Cerebellar nuclear complex (tissue), 1 donor: ENCODE measurements around the gene RBM20.

ENCODE experiments used
- DNase-seq, 2 experiments: peaks; one replicate each; lab custom pipeline; 2025; lab: John Stamatoyannopoulos, UW

The RBM20 gene

DNA sequence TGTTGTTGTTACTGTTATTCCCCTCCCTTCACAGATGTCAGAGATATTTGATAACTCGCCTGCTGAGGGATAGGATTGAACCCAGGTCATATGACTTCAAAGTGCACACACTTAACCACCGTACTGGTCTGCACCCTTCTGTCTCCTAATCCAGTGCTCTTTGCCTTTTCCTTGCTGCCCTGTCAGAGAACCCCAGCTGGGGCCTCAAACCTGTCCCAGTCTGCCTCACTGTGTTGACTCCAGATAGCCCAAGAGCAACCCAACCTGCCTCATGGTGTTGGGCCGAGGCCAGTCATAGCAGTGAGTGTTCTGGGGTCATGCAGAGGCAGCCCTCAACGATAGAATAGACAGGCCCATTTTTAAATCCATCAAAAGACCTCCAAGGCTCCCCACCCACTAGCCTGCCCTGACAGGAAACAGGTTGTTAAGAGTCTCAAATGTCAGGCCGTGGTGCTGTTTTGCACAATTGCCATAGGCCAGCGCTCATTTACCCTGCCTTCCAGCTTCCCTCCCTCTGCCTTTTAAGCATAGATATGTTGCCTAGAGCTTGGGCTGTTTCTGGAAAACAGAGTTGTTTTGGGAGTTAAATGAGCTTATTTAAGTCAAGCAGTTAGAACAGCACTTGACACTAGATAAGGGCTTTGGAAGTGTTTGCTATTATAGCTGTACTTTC is 190.6 kb downstream of the RBM20 start:
- DNase-seq: no peak

- DNase-seq: no peak
Observed at GRCh38 chr10:110835841-110836240, 191.7 kb downstream of the RBM20 start.

DNA sequence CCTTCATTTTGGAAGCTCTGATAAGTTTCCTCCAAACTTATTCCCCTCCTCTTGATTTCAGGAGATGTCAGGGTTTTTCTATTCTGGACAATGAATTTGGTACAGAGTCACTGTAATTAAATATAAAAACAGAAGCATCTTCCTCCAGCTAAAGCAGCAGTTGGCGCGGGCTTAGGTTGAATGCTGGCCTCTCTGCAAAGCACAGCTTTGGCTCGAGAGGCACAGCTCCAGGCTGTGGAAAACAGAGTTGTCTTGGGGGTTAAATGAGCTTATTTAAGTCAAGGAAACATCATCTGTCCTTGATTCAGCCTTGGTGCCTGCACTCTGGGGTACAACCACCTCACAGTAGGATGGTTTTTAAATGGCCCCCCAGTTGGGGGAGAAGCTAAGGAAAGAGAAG is 192.6 kb downstream of the RBM20 start:
- DNase-seq: no peak

- no peak for DNase-seq
Observed at GRCh38 chr10:110837418-110838171, 193.5 kb downstream of the RBM20 start.

- DNase-seq: no peak
Observed at GRCh38 chr10:110840225-110840922, 196.2 kb downstream of the RBM20 start.

- DNase-seq: no peak
Observed at GRCh38 chr10:110840923-110841428, 196.8 kb downstream of the RBM20 start.

- no peak for DNase-seq
Observed at GRCh38 chr10:110841767-110842267, 197.7 kb downstream of the RBM20 start.

GRCh38 chr10:110842326-110842904 is 198.3 kb downstream of the RBM20 start:
- DNase-seq: no peak

DNA sequence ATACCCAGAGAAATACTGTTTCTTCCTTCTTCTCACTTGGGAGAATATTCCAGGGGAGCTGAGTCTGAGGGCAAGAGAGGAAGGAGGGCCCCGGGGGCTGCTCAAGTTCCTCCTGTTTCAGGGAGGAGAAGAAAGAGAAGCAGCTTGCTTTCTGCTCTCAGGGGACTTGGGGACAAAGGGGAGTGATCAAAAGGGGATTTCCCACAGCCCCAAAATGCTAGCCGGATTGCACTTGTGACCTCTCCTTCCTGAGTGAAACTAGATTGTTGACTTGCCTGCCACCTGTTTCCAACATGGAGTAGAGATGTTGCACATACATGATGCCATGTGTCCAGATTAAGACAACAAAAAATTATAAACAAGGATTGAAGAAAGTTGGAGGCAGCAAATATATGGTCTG is 198.9 kb downstream of the RBM20 start:
- DNase-seq: no peak

DNA sequence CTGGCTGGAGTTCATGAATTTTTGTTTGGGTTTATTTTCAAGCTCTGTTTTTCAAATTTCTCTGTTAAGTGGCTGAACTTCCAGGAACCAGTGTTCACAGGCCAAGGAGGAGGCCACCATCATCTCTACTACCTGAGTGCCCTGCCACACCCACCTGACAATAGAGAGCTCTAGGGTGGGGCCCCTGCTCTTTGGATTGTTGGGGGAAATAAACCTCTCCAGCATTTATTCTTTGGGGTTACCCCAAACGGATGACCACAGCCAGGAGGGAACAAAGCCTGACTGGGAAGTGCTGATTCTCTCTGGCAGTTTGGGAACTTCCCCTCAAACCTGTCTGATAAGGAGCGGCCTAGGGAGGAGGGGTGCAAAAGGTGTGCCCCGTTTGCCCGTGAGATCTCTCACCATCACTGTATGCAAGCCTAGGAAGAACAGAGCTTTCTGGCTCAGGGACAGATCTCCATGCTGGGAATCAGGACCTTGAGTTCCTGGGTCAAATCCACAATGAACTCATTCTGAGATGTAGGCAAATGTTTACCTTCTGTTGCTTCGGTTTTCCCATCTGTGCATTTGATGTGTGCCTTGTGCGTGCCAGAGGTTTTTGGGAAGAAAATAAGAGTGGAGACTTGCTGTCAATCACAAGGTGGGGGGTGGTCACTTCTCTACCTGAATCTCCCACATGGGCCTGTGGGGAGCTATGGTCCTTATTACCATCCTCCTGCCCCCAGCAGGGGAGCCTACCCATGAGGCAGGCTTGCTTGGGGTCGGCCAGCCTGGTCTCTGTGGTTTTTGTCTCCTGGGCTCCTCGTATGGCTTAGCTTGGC is 199.9 kb downstream of the RBM20 start:
- DNase-seq: no peak

DNA sequence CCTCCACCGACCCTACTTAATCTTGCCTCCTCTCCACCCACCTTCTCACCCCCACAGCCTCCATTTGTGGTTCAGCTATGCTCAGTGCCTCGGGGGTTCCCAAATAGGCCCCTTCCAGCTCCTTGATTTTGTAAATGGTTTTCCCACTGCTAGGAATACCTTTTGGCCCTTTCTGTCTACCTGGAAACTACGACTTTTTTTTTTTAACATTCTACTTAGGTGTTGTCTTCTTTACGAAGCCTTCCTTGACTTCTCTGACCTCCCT is 200.4 kb downstream of the RBM20 start:
- DNase-seq: no peak

DNA sequence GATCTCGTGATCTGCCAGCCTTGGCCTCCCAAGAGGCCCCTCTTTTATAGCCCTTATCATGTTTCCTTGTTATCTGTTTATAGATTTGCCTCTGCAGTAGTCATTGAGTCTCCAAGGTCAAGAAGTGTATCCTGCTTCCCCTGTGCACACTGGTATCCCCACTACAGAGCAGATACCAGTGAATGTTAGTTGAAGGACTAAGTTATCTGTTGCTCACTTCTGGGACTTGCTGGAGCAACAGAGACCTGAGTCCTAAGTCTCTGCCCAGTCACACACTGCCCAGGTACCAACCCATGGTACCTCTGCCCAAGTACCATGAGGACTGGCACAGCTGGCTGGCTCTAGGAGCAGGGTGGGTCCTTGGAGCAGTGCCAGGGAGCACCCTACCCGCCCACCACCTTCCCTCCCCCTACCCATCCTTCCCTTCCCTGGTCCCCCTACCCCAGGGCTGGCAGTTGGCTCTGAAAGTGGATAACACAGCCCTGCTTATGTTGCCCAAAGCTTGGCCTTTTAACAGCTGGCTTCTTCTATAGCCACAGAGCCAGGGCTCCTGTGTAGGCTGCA is 201.1 kb downstream of the RBM20 start:
- DNase-seq: no peak

DNA sequence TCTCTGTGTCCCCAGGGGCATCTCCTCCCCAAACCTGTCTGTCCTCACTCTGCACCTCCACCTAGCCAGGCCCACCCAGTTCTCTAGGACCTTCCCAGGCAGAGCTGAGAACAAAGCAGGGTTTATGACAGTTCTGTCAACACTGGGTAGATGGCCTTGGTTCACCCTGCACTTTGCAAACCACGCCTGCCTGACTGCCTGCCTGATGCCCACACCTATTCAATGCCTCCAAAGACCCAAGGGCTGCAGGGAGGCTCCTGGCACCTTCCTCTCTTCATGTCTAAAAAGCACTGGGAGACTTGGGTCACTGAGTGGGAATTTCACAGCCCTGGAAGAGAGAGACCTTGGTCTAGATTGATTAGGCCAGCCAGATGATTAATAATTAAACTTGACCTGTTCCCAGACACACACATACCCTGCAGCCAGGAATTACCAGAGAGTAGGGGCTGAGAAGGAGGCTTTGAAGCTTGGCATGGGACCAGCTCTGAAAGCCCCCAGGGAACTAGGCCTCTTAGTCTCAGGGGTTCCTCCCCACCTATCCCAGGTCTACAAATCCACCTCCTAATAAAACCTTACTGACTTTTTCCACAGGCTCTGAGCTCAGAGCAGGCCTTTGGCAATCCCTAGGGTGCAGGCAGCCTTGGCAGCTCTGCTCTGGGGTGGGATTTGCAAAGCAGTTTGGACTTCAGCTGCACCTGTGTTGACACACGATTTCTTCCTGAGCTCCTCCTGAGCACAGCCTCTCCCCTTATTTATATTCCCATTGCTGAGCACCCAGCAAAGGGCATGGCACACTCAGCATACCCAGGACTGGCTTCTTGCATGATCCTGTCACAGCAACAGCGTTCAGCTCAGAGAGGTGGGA is 201.9 kb downstream of the RBM20 start:
- DNase-seq: no peak

DNA sequence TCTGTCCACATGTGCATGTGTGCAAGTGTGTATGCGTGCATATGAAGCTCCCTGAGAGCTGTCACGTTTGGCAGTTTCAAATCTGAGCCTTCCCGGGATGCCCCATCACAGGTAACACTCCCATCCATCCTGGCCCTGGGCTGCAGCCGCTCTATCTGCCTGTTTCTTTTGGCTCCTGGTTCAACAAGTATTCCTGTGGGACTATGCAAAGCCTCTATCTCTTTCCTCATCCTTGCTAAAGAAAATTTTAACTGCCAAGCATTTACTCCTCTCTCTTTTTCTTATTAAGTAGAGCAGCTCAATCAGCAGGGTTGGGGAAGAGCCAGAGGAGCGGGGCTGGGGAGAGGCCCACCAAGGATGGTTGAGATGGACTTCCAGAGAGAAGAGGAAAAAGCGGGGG is 203.2 kb downstream of the RBM20 start:
- DNase-seq: no peak

- DNase-seq: no peak
Observed at GRCh38 chr10:110848106-110848505, 204.0 kb downstream of the RBM20 start.

DNA sequence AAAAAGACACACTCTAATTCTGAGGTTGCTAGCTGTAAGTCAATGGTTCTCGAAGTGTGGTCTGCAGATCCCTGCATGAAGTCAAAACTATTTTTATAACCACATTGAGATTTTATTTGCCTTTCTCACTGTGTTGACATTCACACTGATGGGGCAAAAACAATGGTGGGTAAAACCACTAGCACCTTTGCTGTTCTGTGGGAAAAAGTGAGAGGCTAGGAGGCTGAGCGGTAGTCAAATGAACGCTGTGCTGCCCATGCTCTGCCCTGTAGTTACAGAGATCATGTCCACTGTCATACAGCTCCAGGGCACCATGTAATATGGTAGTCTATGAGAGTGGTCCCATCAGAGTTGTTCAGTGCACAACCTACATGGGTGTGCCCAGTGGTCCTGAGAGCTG is 206.0 kb downstream of the RBM20 start:
- DNase-seq: no peak

GRCh38 chr10:110851020-110851612 is 207.0 kb downstream of the RBM20 start:
- no peak for DNase-seq

GRCh38 chr10:110852255-110852896 is 208.2 kb downstream of the RBM20 start:
- no peak for DNase-seq

DNA sequence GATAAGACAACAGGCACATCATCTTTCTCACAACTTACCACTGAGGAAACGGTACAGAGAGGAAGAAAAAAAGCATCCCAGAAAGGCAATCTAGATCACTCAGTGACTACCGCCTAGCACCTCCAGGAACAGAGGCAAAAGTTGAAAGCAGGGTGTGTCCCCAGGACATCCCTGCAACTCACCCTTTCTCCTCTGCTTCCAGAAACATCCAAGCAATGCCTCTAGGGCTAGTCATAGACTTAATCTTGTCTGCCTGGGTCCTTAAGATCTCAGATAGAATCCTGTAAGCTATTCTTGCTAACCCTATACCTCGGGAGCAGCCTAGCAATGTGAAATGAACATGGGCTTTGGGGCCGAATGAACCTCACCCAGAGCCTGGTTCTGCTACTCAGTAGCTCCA is 208.8 kb downstream of the RBM20 start:
- DNase-seq: no peak
